NCI-H2227 treated with DMSO at 0.1 percent for 48 hours (cell line): ENCODE measurements around the gene PRXL2C.
"Not testable (repeated sequence)": the region's sequence is repeated elsewhere in the genome, so short reads cannot be mapped to it uniquely, and the experiment has no call there.

Experiments
- DNase-seq: peaks from one replicate; lab custom pipeline; 2025; lab: John Stamatoyannopoulos, UW

Gene PRXL2C

GRCh38 chr9:96649620-96650324, 5.3 kb downstream of the PRXL2C start:
- no peak for DNase-seq

- DNase-seq, result no peak
These were observed 8.8 kb downstream of the PRXL2C start for GRCh38 chr9:96646081-96646991.

DNA sequence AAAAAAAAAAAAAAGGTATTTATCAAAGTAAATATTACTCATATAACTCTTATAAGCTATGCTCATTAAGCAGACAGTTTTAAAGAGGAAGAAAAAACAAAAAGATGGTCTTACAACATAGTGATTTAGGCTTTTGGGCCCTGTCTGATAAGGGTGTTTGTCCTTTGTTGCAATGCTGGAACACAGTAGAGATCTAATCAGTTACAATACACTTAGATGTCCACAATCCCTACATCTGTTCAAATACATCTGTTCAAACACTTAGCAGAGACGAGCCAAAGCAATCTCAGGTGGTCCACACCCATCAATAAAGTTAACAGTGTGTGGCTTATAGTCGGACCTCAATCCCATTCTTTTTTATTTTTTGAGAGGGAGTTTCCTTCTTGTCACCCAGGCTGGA, 11.0 kb downstream of the PRXL2C start:
- DNase-seq, result no peak

- no peak for DNase-seq
These were observed 13.6 kb downstream of the PRXL2C start for GRCh38 chr9:96641514-96641913.

DNA sequence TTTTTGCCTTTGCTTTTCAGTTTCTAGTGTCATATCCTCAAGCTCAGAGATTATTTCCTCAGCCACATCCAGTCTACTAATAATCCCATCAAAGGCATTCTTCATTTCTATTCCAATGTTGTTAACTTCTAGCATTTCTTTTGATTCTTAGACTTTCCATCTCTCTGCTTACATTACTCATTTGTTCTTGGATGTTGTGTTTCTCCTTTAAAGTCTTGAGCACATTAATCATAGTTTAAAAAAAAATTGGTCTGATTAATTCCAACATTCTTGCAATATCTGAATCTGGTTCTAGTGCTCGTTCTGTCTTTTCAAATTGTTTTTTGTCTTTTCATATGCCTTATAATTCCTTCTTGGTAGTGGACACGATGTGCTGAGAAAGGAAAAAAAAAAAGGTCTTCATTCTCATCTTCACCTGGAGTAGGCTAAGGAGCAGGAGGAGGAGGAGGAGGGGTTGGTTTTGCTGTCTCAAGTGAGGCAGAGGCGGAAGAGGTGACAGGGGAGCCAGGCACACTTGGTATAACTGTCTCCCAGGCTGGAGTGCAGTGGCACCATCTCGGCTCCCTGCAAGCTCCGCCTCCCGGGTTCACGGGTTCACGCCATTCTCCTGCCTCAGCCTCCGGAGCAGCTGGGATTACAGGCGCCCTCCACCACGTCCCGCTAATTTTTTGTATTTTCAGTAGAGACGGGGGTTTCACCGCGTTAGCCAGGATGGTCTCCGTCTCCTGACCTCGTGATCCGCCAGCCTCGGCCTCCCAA, 16.3 kb downstream of the PRXL2C start:
- DNase-seq, result no peak

GRCh38 chr9:96636368-96636767, 18.7 kb downstream of the PRXL2C start:
- no peak for DNase-seq

DNA sequence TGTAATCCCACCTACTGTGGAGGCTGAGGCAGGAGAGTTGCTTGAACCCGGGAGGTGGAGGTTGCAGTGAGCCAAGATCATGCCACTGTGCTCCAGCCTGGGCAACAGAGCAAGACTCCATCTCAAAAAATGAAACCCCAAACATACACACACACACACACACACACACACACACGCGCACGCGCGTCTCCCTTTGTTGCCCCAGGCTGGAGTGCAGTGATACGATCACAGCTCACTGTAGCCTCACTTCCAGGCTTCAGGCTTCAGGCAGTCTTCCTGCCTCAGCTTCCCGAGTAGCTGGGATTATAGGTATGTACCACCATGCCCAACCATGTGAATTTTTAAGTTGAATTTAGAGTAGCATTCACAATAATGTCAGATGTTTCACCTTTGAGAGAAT, 21.5 kb downstream of the PRXL2C start:
- not testable (repeated sequence) for DNase-seq

- DNase-seq, result no peak
These were observed 28.2 kb downstream of the PRXL2C start for GRCh38 chr9:96626912-96627311.

- no peak for DNase-seq
These were observed 33.5 kb downstream of the PRXL2C start for GRCh38 chr9:96621618-96622017.

DNA sequence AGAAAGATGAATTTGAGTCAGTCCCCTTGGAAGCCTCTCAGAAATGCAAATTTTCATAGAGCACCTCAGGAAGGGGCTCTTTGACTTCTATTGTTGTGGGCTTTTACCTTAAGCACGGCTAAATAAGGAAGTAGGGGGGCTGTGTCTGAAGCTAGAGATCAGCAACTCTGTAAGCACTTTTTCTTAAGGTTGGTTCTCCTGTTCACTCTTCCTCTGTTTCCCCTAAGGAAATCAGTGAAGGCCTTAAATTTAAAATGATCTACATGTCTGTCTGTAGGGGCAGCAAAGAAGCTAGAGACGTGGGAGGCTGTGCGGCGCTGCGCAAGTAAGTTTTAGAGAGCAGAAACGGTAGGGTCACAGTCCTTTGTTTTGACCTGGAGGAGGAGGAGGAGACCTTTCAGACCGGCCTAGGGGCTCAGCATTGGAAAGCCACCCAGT, 34.3 kb downstream of the PRXL2C start:
- no peak for DNase-seq

- no peak for DNase-seq
These were observed 35.0 kb downstream of the PRXL2C start for GRCh38 chr9:96620181-96620514.

DNA sequence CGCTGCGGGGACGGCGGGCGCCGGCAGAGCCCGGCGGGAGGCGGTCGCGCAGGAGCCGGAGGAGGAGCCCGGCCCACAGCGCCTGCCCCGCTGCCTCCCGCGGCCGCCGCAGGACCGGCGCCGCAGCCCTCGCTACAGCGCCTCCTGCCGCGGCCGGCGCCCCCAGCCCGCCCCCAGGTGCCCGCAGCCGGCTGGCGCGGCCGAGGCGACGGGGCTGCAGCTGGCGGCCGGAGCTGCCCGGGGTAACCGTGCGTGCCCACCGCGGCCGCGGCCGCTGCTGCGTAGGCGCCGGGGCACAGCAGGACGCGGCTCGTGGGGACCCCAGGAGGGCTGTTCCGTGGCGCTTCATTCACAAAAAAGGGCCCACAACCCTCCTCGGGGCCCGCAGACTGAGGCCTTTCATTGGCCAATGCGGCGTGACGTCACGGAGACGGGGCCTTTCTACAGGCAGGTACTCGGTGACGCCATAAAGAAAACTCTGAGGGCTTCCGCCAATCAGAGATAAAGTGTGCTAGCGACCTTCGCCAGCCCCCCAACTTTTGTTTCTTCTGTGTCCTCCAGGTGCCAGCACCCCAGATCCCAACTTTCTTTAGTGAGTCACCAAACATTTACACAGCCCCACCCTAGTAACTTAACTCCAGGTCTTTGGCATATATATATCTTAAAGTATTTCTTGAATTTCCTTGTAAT, 35.5 kb downstream of the PRXL2C start, which contains the start of gene CDC14B:
Gene CDC14B (minus strand): TSS at position 353 of the 690 bp plus-strand sequence. CDS start 465 bp downstream, outside the sequence.
- DNase-seq, result peak; percentile 76

- DNase-seq, result no peak
These were observed 36.0 kb downstream of the PRXL2C start for GRCh38 chr9:96619124-96619465.

DNA sequence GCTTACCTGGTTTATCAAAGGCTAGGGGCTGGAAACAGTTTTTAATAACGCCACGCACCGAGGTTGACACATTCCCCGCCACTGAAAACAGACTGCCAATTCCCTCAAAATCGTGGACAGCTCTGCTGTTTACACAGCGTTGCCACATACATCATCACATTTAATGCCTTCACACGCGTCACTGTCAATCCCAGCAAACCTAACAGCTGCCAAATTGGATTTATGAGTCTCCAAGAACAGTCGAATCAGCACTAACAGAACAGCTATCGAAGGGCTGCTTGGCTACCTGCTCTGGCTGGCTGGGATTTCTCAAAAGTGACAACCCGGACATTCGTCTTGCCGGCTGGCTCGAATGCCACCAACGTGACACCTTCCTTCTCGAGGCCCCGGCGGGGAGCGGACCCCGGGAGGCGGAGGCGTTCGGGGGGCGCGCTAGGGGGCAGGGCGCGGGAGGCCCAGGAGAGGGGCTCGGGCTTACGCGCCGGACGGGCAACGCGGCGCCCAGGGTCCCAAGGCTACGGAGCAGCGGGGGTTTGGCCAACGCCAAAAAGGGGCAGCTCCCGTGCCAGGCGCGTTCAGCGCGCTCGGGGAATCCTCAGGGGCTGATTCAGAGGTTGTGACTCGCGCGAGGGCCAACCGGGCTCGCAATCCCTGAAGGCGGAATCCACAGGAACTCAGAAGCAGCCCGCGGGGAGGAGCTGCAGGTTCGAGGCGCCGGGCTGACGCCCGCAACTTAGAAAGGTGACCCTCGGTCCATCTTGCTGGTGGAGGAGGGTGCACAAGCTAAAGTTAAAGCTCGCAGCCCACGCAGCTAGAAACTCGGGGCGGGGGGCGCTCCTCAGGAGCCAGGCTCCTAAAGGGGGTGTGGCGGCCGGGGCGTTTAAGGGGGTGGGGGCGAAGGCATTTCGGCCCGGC, 36.7 kb downstream of the PRXL2C start:
- DNase-seq, result no peak

DNA sequence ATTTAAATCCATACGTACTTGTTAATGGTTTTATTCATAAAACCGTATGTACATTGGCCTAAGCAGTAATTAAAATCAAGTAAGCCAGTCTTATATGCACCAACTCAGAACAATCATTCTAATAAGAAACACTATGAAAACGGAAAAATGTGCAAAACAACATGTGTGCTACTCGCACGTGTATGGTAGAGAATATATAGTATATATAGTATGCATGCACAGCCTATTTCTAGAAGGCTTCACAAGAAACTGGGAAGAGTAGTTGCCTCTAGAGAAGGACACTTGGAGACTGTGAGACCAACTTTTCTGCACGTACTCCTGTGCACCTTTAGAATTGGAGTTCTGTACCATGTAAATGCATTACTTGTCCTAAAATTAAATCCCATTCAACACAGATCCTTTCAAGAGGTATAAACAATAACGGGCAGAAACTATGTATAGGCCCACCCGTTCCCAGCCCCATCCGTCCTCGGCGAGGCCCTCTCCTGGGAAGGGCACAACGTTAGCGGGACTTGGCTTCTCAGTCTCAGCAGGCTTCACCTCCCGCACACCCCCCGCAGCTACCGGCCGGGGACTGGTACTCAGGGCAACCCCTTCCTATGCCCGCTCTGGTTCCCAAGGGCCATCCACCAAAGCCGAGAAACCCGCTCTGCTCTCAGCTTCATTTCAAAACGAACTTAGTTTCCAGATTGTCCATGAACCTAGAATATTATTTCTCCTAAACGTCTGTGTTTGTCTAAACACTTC, 37.5 kb downstream of the PRXL2C start:
- no peak for DNase-seq

- no peak for DNase-seq
These were observed 38.2 kb downstream of the PRXL2C start for GRCh38 chr9:96616817-96617438.

GRCh38 chr9:96615411-96615810, 39.7 kb downstream of the PRXL2C start:
- no peak for DNase-seq

DNA sequence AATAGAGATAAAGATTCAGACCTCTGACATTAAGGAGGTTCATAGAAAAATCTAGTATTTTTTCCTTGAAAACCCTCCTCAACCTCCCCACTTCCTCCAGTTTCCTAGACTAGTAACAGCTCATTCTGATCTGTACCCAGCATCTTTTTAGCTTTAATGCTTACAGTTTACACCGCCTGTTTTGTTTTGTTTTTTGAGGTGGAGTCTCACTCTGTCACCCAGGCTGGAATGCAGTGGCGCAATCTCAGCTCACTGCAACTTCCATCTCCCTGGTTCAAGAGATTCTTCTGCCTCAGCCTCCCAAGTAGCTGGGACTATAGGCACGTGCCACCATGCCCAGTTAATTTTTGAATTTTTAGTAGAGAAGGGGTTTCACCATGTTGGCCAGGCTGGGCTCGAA, 40.5 kb downstream of the PRXL2C start:
- DNase-seq, result not testable (repeated sequence)

DNA sequence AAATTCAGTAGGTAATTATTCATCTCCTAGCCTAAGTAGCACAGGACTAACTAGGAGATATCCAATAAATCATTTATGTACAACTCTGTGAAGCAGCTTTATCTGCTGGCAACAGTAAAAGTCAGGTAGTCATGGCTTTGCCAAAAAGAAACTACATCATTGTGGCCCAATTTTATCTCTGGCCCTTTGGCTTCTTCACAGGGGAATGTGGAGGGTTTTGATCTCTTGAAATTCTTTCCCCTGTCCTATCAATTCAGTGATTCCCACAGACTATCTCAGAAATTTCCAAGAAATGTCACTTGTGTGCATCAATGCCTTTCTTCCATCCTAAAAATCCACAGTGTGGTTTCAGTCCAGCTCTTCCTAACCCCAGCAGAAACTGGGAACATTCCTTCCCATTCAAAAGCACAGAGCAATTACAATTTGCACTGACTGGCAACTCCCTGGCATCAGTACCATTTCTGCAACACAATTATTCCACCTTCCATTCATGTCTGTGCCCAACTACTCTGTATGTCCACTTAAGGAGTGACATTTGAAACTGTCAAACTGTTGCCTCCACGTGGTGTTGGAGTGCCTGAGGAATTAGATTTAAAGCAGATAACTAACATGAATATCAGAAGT, 42.0 kb downstream of the PRXL2C start:
- DNase-seq, result no peak
